Skeletal muscle tissue (tissue), 4 donors: ENCODE results near the gene PDCD1. TPM values are rescaled to one million over a fixed set of nuclear protein-coding genes. Genes with fewer than 3 reads are reported as not detected.

Experiments
- H3K27ac ChIP-seq: one replicate; pipeline ENCODE4 v1.7.0; 2013; ENCODE audit warnings: mild to moderate bottlenecking, low read depth, low read length, inconsistent platforms
- H3K27me3 ChIP-seq, 3 donors: one replicate each; pipeline ENCODE4 v1.7.0; 2013; ENCODE audit warnings: low read length in 3 of 3; ENCODE audit not compliant: control insufficient read depth in 3 of 3, insufficient read depth in 3 of 3
- H3K36me3 ChIP-seq, 3 donors: one replicate each; pipeline ENCODE4 v1.7.0; 2013; ENCODE audit warnings: low read length in 3 of 3; ENCODE audit not compliant: control insufficient read depth in 3 of 3, insufficient read depth in 3 of 3
- H3K4me1 ChIP-seq, 3 donors: one replicate each; pipeline ENCODE4 v1.7.0; 2013; ENCODE audit warnings: low read length in 3 of 3, mild to moderate bottlenecking in 3 of 3; ENCODE audit not compliant: control insufficient read depth in 3 of 3, insufficient read depth in 3 of 3
- H3K4me3 ChIP-seq, 3 donors: one replicate each; pipeline ENCODE4 v1.7.0; 2013; ENCODE audit warnings: low read length in 3 of 3
- H3K9ac ChIP-seq, 3 donors: one replicate each; pipeline ENCODE4 v1.7.0; 2013; ENCODE audit warnings: low read length in 3 of 3, mild to moderate bottlenecking in 3 of 3, moderate library complexity in 2 of 3, low read depth in 1 of 3
- H3K9me3 ChIP-seq, 3 donors: one replicate each; pipeline ENCODE4 v1.7.0; 2013; ENCODE audit warnings: low read length in 3 of 3; ENCODE audit not compliant: control insufficient read depth in 3 of 3
- total RNA-seq: library from RNA; depleted of rRNA; stranded (reverse); fragments of >200 nt; gene quantifications from one replicate; pipeline ENCODE4 v1.2.3, GENCODE V29; 2014
- donor health status: Osteomylitis.

The PDCD1 gene
- total RNA-seq, 1 donor from 2014 or later, result not detected

- H3K4me1 ChIP-seq, result peaks cover 4 to 26% (median 7%) of the 10 kb centered on the region in 3 donors
- no peak overlapping the region for H3K4me3 ChIP-seq
- H3K27me3 ChIP-seq, result peaks cover 43 to 64% (median 54%) of the 10 kb centered on the region in 3 donors
- no peaks in the 10 kb centered on the region for H3K9me3 ChIP-seq
- H3K36me3 ChIP-seq, result no peaks in the 10 kb centered on the region
- H3K27ac ChIP-seq, result no peak overlapping the region
- H3K9ac ChIP-seq, result no peak overlapping the region
Observed at GRCh38 chr2:241865416-241865956, 6.8 kb upstream of the PDCD1 start.

- Histone ChIP-seq H3K36me3 (no peaks in the 10 kb centered on the region), H3K27me3 (peaks cover 43 to 64% (median 54%) of the 10 kb centered on the region in 3 donors), H3K4me3 (no peak overlapping the region), H3K9ac (no peak overlapping the region), H3K9me3 (no peaks in the 10 kb centered on the region), H3K4me1 (peaks cover 9 to 31% (median 13%) of the 10 kb centered on the region in 3 donors), H3K27ac (no peak overlapping the region)
Observed at GRCh38 chr2:241864850-241865213, 6.1 kb upstream of the PDCD1 start.

DNA sequence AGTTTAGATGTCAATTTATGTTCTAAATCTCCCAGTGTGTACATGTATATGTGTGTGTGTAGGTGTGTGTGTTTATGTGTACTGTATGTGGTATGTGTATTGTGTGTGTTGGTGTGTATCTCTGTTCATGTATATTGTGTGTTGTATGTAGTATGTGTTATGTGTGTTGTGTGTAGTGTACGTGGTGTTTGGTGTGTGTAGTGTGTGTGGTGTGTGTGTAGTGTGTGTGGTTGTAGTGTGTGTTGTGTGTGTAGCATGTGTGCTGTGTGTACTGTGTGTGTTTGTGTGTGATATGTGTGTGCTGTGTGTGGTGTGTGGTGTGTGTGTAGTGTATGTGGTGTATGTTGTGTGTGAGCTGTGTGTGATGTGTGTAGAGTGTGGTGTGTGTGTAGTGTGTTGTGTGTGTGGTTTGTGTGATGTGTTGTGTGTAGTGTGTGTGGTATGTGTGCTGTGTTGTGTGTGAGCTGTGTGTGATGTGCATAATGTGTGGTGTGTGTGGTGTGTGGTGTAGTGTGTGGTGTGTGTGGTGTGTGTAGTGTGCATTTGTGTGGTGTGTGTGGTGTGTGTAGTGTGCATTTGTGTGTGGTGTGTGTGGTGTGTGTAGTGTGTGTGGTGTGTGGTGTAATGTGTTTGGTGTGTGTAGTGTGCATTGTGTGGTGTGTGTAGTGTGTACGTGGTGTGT, 5.6 kb upstream of the PDCD1 start:
- H3K27ac ChIP-seq, result no peak overlapping the region
- H3K9me3 ChIP-seq, result no peaks in the 10 kb centered on the region
- H3K36me3 ChIP-seq, result no peaks in the 10 kb centered on the region
- H3K4me1 ChIP-seq, result peaks cover 14 to 37% (median 18%) of the 10 kb centered on the region in 3 donors
- no peak overlapping the region for H3K4me3 ChIP-seq
- no peak overlapping the region for H3K9ac ChIP-seq
- peaks cover 43 to 64% (median 54%) of the 10 kb centered on the region in 3 donors for H3K27me3 ChIP-seq

DNA sequence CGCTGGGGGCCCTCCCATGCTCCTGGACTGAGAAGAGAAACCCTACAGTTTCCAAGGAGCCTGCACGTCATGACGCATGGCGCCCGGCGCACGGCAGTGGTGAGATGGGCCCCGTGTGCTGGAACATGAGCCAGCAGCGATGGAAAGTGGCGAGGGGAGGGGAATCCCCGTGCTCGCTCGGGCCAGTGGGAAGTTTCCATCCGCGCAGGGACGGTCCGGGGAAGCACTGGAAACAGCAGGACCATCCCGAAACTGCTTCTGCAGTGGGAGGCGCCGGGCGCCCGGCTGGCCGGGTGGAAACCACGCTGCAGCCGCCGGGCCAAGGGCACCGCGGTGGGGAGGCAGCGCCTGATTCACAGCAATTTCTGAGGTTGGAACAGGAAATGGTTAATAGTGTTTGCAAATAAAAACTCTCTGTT, 4.9 kb upstream of the PDCD1 start:
- Histone ChIP-seq H3K27me3 (peaks cover 43 to 64% (median 51%) of the 10 kb centered on the region in 3 donors), H3K36me3 (no peaks in the 10 kb centered on the region), H3K27ac (no peak overlapping the region), H3K9ac (no peak overlapping the region), H3K4me3 (peak overlapping the region in 2 of 3 donors; percentile 12 to 60), H3K9me3 (no peaks in the 10 kb centered on the region), H3K4me1 (peaks cover 17 to 41% (median 21%) of the 10 kb centered on the region in 3 donors)

- Histone ChIP-seq H3K4me3 (peak overlapping the region in 1 of 3 donors; percentile 12), H3K27ac (no peak overlapping the region), H3K4me1 (peaks cover 17 to 41% (median 21%) of the 10 kb centered on the region in 3 donors), H3K9me3 (no peaks in the 10 kb centered on the region), H3K27me3 (peaks cover 43 to 60% (median 49%) of the 10 kb centered on the region in 3 donors), H3K36me3 (no peaks in the 10 kb centered on the region), H3K9ac (no peak overlapping the region)
Observed at GRCh38 chr2:241862775-241863535, 4.3 kb upstream of the PDCD1 start.

DNA sequence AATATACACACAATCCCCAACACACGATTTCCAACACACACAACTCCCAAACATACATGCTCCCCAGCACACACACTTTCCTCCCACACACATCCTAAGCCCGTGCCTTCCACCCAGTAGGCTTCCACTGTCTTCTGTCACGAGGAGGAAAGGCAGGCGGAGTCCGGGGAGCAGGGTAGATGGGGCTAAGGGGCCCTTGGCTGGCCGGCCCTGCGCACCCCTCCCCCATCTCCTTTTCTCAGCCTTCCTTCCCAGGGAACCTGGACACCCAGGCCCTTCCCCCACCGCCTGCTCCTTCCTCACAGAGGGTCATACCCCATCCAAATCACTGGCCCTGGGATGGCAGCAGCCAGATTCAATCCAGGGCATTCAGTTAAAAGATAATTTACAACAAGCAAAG, 3.4 kb upstream of the PDCD1 start:
- Histone ChIP-seq H3K9ac (no peak overlapping the region), H3K36me3 (no peaks in the 10 kb centered on the region), H3K27ac (no peak overlapping the region), H3K9me3 (no peaks in the 10 kb centered on the region), H3K27me3 (peaks cover 37 to 52% (median 42%) of the 10 kb centered on the region in 3 donors), H3K4me3 (no peak overlapping the region), H3K4me1 (peaks cover 17 to 41% (median 21%) of the 10 kb centered on the region in 3 donors)

DNA sequence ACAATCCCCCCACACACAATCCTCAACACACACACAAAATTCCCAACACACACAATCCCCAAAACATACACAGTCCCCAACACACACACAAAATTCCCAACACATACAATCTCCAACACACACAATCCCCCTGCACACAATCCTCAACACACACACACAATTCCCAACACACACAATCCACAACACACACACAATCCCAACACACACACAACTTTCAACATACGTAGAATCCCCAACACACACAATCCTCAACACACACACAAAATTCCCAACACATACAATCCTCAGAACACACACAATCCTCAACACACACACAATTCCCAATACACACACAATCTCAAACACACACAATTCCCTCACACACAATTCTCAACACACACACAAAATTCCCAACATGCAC, 2.6 kb upstream of the PDCD1 start:
- H3K27me3 ChIP-seq, result peaks cover 29 to 44% (median 35%) of the 10 kb centered on the region in 3 donors
- no peak overlapping the region for H3K27ac ChIP-seq

DNA sequence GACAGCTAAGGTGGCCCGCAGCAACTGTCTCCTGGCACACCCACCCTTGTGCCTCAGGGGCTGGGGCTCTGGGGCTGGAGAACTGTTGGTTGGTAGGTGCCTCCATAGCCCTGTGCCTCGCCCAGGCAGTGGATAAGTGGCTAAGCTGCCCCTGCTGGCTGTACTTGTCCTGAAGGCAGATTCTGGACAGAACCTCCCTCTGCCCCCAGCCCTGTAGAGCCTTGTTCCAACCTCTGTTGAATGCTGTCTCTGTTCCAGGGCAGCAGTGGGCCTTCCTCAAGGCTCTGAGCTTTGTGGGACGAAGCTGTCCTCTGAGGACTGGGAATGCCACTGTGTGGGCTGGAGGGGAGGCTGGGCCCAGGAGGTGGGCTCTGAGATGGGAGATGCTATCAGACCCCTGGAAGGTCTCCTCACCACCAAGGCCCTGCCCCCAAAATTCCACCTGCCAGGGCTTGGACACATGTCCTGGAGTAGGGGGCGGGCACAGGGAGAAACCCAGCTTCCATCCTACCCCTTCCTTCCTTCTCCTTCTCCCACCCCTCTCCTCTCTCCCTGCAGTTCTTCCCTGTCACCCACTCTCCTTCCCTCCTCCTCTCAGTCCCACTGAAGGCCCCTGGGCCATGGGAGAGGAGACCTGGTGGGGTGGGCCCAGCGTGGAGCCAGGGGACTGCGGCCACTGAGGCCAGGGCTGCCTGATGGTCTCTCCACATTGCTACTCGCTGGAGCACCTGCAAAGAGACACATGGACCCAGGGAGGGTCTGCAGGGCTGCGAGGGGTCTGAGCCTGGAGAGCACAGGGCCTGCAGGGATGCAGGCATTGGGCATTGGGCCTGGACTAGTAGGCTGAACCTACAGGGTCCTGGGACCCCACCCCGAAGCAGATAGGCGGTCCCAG, 1.7 kb upstream of the PDCD1 start:
- peak overlapping the region in 2 of 3 donors; percentile 40 to 68 for H3K4me3 ChIP-seq
- H3K9ac ChIP-seq, result peak overlapping the region; percentile 59 to 79 (median 71)
- no peaks in the 10 kb centered on the region for H3K36me3 ChIP-seq
- H3K4me1 ChIP-seq, result peaks cover 17 to 41% (median 21%) of the 10 kb centered on the region in 3 donors
- peaks cover 22 to 36% (median 28%) of the 10 kb centered on the region in 3 donors for H3K27me3 ChIP-seq
- peak overlapping the region; percentile 94 for H3K27ac ChIP-seq
- no peaks in the 10 kb centered on the region for H3K9me3 ChIP-seq

More for the DNA sequence above, 2.6 kb upstream of the PDCD1 start:
- no peak overlapping the region for H3K4me3 ChIP-seq
- no peaks in the 10 kb centered on the region for H3K36me3 ChIP-seq
- H3K9ac ChIP-seq, result no peak overlapping the region
- H3K9me3 ChIP-seq, result no peaks in the 10 kb centered on the region
- H3K4me1 ChIP-seq, result peaks cover 17 to 41% (median 21%) of the 10 kb centered on the region in 3 donors

DNA sequence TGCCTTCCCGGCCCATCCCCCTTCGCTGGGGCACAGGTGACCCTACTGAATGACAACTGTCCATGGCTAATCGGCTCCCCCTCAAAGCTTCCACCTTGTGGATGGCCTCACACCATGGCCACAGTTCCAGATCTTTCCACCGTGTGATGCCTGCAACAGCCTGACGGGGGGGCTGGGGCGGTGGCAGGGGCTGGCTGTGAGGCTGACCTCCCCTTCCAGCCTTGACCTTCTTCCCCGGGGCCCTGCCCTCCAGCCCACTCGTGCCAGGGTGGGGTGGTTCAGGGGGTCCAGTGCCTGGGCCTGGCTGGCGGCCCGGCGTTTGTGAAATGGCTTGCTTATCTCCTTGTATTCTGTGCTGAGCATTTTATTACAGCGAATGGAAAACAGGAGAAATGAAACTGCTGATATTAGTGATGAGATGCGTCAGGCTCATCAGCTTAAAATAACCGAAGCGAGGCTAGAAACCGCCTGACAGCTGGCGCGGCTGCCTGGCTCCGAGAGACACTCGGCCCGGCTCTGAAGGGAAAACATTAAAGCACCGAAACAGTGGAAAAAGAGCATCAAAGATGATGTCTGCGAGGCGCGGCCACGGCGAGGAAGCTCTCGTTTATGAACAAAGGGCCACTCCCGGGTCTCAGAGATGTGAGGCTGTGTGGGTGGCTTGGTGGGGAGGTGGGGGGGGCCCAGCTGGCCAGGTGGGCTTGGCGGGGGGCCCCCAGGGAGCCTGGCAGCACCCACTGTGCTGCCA, 916 bp upstream of the PDCD1 start:
- Histone ChIP-seq H3K27me3 (peaks cover 15 to 28% (median 20%) of the 10 kb centered on the region in 3 donors), H3K36me3 (no peaks in the 10 kb centered on the region), H3K9me3 (no peaks in the 10 kb centered on the region)

More for the DNA sequence above, 916 bp upstream of the PDCD1 start:
- Histone ChIP-seq H3K9ac (peak overlapping the region; percentile 59 to 79 (median 71)), H3K4me1 (peaks cover 17 to 38% (median 23%) of the 10 kb centered on the region in 3 donors), H3K27ac (peak overlapping the region; percentile 94), H3K4me3 (peak overlapping the region; percentile 49 to 68 (median 51))
